Measurements from ENCODE around the gene VTN.

VTN gene

DNA sequence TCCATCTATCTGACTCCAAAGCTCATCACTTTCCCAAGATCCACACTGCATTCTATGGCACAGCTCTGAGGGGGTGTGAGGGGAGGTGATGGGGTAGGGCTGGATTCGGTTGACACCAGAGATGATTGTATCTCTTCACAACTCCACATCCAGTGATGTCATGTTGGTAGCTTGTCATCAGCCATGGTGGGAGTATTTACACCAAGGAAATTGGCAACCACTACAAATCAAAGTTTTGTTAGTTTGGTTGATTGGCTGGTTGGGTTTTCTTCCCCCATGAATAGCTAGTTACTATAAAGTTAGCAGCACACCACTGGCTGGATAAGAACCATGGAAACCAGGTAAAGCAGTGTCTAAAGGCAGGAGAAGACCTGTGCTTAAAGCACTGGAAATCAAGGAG, 20.9 kb upstream of the VTN start (continued):
- TF ChIP-seq, protein P1, sequence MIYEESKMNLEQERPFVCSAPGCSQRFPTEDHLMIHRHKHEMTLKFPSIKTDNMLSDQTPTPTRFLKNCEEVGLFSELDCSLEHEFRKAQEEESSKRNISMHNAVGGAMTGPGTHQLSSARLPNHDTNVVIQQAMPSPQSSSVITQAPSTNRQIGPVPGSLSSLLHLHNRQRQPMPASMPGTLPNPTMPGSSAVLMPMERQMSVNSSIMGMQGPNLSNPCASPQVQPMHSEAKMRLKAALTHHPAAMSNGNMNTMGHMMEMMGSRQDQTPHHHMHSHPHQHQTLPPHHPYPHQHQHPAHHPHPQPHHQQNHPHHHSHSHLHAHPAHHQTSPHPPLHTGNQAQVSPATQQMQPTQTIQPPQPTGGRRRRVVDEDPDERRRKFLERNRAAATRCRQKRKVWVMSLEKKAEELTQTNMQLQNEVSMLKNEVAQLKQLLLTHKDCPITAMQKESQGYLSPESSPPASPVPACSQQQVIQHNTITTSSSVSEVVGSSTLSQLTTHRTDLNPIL (CRISPR knock-in tag; IDR thresholded peaks at IDR 0.05; ENCODE audit: low read depth), result no peak
- TF ChIP-seq ZC3H10 (CRISPR knock-in tag; IDR thresholded peaks at IDR 0.05), result no peak
- no peak for TF ChIP-seq ESRRG (CRISPR knock-in tag; IDR thresholded peaks at IDR 0.05)
- TF ChIP-seq ZNF70 (CRISPR knock-in tag; IDR thresholded peaks at IDR 0.05), result no peak
- TF ChIP-seq TOX (CRISPR knock-in tag; IDR thresholded peaks at IDR 0.05; ENCODE audit: borderline replicate concordance), result no peak

DNA sequence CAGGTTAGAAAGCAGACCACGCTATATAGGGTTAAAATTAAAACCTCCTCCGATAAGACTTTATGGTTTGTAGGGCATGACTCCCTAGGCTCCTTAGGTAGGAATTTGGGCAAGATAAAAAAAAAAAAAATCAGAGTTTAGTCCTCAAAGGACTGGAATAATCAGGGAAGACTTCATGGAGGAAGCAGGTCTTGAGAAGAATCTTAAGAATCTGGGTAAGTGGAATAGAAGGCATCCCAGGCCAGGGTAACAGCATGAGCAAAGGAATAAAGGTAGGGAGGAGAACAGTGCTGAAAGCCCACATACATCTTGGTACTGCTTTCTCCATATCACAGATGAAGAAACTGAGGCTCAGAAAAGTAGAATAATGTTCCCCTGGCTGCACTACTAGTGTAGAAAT, 20.5 kb upstream of the VTN start:
- TF ChIP-seq ZFP30 (CRISPR knock-in tag; IDR thresholded peaks at IDR 0.05) (no peak), OSR1 (CRISPR knock-in tag; IDR thresholded peaks at IDR 0.05) (no peak), PPARA (CRISPR knock-in tag; IDR thresholded peaks at IDR 0.05; ENCODE audit: borderline replicate concordance) (no peak), CSDC2 (CRISPR knock-in tag; IDR thresholded peaks at IDR 0.05) (no peak), BACH2 (CRISPR knock-in tag; IDR thresholded peaks at IDR 0.05; ENCODE audit: borderline replicate concordance) (no peak), ZNF8 (CRISPR knock-in tag; IDR thresholded peaks at IDR 0.05) (no peak), ESRRG (CRISPR knock-in tag; IDR thresholded peaks at IDR 0.05) (no peak), ISL1 (CRISPR knock-in tag; IDR thresholded peaks at IDR 0.05) (no peak), TCF4 (CRISPR knock-in tag; IDR thresholded peaks at IDR 0.05; ENCODE audit: borderline replicate concordance) (no peak), TOX (CRISPR knock-in tag; IDR thresholded peaks at IDR 0.05; ENCODE audit: borderline replicate concordance) (no peak), ZNF565 (CRISPR knock-in tag; conservative IDR thresholded peaks at IDR 0.05; ENCODE audit: low read depth) (no peak), GLIS3 (CRISPR knock-in tag; IDR thresholded peaks at IDR 0.05) (no peak)
- TF ChIP-seq, protein P2, sequence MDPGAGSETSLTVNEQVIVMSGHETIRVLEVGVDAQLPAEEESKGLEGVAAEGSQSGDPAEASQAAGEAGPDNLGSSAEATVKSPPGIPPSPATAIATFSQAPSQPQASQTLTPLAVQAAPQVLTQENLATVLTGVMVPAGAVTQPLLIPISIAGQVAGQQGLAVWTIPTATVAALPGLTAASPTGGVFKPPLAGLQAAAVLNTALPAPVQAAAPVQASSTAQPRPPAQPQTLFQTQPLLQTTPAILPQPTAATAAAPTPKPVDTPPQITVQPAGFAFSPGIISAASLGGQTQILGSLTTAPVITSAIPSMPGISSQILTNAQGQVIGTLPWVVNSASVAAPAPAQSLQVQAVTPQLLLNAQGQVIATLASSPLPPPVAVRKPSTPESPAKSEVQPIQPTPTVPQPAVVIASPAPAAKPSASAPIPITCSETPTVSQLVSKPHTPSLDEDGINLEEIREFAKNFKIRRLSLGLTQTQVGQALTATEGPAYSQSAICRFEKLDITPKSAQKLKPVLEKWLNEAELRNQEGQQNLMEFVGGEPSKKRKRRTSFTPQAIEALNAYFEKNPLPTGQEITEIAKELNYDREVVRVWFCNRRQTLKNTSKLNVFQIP (CRISPR knock-in tag; IDR thresholded peaks at IDR 0.05; ENCODE audit: borderline replicate concordance, low read depth), result no peak
- TF ChIP-seq, protein P1 (CRISPR knock-in tag; IDR thresholded peaks at IDR 0.05; ENCODE audit: low read depth), result no peak
- TF ChIP-seq, protein P3, sequence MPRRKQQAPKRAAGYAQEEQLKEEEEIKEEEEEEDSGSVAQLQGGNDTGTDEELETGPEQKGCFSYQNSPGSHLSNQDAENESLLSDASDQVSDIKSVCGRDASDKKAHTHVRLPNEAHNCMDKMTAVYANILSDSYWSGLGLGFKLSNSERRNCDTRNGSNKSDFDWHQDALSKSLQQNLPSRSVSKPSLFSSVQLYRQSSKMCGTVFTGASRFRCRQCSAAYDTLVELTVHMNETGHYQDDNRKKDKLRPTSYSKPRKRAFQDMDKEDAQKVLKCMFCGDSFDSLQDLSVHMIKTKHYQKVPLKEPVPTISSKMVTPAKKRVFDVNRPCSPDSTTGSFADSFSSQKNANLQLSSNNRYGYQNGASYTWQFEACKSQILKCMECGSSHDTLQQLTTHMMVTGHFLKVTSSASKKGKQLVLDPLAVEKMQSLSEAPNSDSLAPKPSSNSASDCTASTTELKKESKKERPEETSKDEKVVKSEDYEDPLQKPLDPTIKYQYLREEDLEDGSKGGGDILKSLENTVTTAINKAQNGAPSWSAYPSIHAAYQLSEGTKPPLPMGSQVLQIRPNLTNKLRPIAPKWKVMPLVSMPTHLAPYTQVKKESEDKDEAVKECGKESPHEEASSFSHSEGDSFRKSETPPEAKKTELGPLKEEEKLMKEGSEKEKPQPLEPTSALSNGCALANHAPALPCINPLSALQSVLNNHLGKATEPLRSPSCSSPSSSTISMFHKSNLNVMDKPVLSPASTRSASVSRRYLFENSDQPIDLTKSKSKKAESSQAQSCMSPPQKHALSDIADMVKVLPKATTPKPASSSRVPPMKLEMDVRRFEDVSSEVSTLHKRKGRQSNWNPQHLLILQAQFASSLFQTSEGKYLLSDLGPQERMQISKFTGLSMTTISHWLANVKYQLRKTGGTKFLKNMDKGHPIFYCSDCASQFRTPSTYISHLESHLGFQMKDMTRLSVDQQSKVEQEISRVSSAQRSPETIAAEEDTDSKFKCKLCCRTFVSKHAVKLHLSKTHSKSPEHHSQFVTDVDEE (CRISPR knock-in tag; IDR thresholded peaks at IDR 0.05), result no peak
- TF ChIP-seq, protein P4, sequence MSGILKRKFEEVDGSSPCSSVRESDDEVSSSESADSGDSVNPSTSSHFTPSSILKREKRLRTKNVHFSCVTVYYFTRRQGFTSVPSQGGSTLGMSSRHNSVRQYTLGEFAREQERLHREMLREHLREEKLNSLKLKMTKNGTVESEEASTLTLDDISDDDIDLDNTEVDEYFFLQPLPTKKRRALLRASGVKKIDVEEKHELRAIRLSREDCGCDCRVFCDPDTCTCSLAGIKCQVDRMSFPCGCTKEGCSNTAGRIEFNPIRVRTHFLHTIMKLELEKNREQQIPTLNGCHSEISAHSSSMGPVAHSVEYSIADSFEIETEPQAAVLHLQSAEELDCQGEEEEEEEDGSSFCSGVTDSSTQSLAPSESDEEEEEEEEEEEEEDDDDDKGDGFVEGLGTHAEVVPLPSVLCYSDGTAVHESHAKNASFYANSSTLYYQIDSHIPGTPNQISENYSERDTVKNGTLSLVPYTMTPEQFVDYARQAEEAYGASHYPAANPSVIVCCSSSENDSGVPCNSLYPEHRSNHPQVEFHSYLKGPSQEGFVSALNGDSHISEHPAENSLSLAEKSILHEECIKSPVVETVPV (CRISPR knock-in tag; IDR thresholded peaks at IDR 0.05), result no peak
- ATAC-seq, result no peak

DNA sequence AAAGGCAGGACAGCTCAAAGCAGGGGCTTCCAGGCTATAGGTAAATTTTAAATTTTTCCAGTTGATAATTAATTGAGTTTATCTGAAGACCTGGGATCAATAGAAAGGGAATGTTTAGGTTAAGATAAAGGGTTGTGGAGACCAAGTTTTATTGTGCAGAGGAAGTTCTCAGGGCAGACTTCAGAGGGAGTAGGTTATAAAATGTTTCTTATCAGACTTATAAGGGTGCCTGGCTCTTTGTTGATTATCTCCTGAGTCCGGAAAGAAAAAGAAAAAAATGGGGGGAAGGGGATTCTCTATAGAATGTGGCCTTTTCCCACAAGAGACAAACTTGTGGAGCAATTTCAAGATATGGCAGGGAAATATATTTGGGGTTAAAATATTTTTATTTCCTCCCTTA, 20.0 kb upstream of the VTN start:
- ATAC-seq, result no peak
- no peak for TF ChIP-seq ESRRG (CRISPR knock-in tag; IDR thresholded peaks at IDR 0.05)
- no peak for TF ChIP-seq RARB (CRISPR knock-in tag; IDR thresholded peaks at IDR 0.05)
- TF ChIP-seq ZFP3 (CRISPR knock-in tag; IDR thresholded peaks at IDR 0.05), result no peak
- TF ChIP-seq ZC3H10 (CRISPR knock-in tag; IDR thresholded peaks at IDR 0.05), result no peak
- TF ChIP-seq ZNF8 (CRISPR knock-in tag; IDR thresholded peaks at IDR 0.05), result no peak
- TF ChIP-seq, protein P3 (CRISPR knock-in tag; IDR thresholded peaks at IDR 0.05), result no peak
- no peak for TF ChIP-seq ZNF70 (CRISPR knock-in tag; IDR thresholded peaks at IDR 0.05)
- no peak for TF ChIP-seq CSDC2 (CRISPR knock-in tag; IDR thresholded peaks at IDR 0.05)

Measured in SK-N-SH treated with all-trans-retinoic acid at 6 μM for 48 hours (cell line).